Left ventricle myocardium superior (tissue), 1 donor: ENCODE data around the gene CHCHD6. TPM values are rescaled to one million over a fixed set of nuclear protein-coding genes. Genes with fewer than 3 reads are reported as not detected.
"Not testable (repeated sequence)": the region's sequence is repeated elsewhere in the genome, so short reads cannot be mapped to it uniquely, and the experiment has no call there.

ENCODE experiments used
- ATAC-seq: fragments of 200-7000 bp; cut with Tn5 transposase; one replicate; pipeline ENCODE4 v1.9.1; 2020; ENCODE audit warnings: mild to moderate bottlenecking, moderate library complexity
- DNase-seq: peaks from one replicate; pipeline ENCODE4 v3.0.0-alpha.2; 2020
- intact Hi-C: fragments of 100-400 bp; cut with micrococcal nuclease; formaldehyde crosslinking; loops from one replicate; pipeline ENCODE4 v1.11.0; 2022
- total RNA-seq: library from RNA; stranded (reverse); fragmentation: NEBNext Ultra II Directional; extraction: Animal tissue kit (Norgen Biotek cat#: 25700); gene quantifications from one replicate; pipeline ENCODE4 v1.2.1, GENCODE V29; 2021
- donor health status: DM: no; HTN: yes; CAD: no; lungs with severe emphysema.

The CHCHD6 gene
- total RNA-seq, 1 donor from 2014 or later, result 10.1 TPM

DNA sequence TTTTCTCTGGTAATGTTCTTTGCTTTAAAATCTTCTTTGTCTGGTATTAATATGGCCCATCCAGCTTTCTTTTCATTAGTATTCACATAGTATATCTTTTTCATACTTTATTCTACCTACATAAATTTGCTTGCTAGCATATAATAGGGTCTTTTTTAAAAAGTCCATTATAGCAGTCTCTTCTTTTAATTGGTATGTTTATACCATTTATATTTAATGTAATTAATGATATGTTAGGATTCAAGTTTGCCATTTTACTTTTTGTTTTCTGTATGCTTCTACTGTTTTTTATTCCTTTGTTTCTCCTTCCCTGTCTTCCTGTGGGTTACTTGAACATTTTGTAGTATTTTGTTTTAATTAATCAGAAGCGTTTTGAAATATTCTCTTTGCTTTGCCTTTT, 89.0 kb downstream of the CHCHD6 start:
- intact Hi-C loops, result no loop called here
- DNase-seq (no peak), ATAC-seq (no peak)

DNA sequence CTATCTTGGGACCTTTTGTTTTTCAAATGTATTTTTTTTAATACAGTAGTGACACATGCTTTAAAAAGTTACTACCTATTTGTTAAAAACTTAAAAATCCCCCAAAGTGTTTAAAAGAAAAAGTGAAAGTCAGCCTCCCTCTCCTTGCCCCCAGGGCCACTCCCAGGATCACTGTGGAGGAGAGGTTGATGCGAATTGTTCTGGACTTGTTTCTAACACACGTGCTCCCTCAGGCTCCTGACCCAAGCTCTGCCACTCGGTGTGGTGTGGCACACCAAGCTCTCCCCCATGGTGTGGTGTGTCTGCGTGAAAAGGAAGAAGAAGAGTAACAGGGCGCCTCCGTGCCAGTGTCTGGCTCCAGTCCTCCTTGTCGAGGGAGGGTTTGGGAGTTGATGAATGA, 93.5 kb downstream of the CHCHD6 start:
- no peak for DNase-seq
- ATAC-seq, result no peak
- intact Hi-C loops, result no loop called here

DNA sequence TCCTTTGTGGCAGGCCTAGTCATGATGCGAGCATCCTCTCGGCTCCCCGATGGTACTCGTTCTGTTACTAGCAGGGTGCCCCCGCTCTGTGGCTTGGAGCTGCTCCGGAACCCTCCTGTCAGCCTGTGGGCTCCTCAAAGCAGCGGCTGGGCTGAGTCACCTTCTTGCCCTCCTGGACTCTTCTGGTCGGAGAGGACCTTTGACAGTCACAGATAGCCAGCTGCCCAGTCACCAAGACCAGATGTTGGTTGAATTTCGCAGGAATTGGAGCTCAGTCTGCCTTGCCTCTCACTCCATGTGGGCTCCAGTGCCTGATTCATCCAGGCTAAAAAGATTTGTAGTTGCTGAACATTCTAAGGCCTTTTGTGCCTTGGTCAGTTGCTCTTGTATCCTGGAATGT, 94.5 kb downstream of the CHCHD6 start:
- ATAC-seq (no peak), DNase-seq (no peak)
- intact Hi-C loops, result no loop called here

DNA sequence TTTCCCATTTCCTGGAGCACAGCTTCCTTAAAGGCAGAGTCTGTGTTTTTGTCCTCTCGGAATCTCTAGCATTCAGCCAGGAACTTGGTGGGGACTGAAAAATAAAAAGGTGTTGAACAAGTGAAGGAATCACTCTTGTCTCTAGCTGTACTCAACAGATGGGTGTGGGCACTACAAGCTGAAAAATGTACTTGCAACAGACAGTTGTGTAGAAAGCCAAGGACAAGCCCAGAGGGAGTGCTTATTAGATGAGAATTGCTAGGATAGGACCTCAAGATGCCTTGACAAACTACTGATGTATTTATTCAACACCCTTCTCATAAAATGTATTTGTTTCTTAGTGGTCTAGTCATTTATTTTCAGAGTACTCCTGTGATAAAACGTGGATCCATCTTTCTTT, 95.1 kb downstream of the CHCHD6 start:
- intact Hi-C loops, result no loop called here
- DNase-seq, result no peak
- ATAC-seq, result no peak

- ATAC-seq, intact Hi-C loops, DNase-seq: not testable (repeated sequence)
Observed at GRCh38 chr3:126801312-126801711, 97.3 kb downstream of the CHCHD6 start.

- intact Hi-C loops, result no loop called here
- no peak for ATAC-seq
Observed at GRCh38 chr3:126807795-126808194, 103.8 kb downstream of the CHCHD6 start.

DNA sequence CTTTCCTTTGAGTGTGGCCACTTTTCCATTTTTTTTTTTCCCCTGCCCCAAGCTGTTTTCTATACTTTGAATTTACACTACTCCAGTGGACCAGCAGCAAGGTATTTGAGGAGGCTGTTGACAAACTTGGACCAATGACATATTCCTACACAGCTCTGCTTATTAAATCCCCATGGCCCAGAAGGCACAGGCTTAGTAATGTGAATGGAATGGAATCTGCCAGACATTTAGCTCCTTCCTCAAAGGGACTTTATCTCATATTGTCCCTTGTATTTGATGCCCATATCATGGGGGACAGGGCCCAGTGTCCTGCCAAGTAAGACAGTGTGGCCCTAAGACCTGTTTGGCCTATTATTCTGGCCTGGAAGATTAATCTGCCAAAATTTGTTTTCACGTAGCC, 107.5 kb downstream of the CHCHD6 start:
- DNase-seq, result no peak
- peak; percentile 92 for ATAC-seq

More at GRCh38 chr3:126807795-126808194, 103.8 kb downstream of the CHCHD6 start:
- no peak for DNase-seq

DNA sequence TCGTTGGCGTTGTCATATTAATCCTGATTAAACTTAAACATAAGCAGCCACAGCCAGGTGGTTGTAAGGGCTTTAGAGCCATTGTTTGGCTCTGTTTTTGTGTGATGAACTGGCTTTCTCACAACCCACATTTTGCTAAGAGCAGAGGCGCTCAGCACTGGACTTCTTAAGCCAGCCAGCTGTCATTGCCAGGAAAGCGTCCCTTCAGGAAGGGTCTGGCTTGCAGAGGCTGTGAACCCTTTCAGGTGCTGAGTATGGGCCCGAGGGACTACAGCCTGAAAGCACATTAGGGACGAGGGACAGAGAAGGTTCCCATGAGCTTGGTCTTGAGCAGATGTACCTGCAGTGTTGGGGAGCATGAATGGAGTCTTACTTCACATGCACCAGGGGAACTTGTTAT, 112.3 kb downstream of the CHCHD6 start:
- intact Hi-C loops, result no loop called here
- no peak for DNase-seq
- ATAC-seq, result no peak

More for the DNA sequence above, 107.5 kb downstream of the CHCHD6 start:
- intact Hi-C loops, result no loop called here

DNA sequence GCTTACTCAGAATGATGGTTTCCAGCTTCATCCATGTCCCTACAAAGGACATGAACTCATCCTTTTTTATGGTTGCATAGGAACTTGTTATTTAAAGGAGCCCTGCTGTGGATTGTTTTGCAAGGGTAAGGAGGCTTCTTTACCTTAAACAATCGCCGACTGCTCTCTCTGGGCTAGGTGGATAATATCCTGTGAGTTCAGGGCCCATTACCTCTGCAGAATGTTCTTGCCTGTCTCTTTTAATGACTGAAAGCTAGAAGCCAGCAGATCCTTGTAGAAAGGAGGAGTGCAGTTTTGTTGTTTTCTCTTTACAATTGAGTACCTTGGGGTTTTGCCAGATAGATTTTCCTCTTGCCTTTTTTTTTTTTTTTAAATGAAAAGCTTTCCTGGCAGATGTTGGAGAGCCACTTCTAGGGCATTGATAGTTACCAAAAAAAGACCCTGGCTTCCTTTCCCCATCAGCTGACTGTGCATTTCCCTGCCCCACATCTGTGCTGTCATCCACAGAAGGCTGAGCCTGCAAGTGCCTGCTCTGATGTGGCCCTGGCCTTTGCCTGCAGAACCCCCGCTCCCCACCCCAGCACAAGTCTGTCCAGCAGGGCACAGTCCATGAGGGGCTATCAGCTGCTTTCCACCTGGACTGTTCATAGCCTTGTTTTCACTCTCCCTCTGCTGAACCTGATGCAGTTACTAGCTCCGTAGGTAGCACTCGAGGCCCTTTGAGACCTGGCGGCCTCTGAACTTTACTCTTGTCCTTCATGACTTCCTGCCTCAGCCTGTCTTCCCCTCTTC, 113.1 kb downstream of the CHCHD6 start:
- ATAC-seq, result peak; percentile 86

DNA sequence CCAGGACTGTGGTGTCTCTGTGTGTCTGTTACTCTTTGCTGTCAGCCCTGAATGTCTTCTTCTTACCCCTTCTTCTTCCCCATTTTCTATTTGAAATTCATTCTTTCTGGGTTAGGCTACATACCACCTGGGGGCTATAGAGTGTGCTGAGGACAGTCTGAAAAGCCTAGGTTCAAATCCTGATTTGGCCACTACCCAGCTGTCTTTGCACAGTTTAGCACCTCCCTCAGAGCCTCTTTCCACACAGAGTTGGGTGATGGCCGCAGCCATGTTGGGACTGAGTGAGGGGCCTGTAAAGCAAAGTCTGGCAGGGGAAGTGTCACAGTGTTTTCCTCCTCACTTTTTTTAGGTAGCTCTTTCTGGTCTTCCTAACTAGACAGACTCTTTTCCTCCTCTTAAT, 113.7 kb downstream of the CHCHD6 start:
- ATAC-seq, result peak; percentile 35

More for the DNA sequence above, 113.1 kb downstream of the CHCHD6 start:
- intact Hi-C loops, result no loop called here
- peak; percentile 38 for DNase-seq

DNA sequence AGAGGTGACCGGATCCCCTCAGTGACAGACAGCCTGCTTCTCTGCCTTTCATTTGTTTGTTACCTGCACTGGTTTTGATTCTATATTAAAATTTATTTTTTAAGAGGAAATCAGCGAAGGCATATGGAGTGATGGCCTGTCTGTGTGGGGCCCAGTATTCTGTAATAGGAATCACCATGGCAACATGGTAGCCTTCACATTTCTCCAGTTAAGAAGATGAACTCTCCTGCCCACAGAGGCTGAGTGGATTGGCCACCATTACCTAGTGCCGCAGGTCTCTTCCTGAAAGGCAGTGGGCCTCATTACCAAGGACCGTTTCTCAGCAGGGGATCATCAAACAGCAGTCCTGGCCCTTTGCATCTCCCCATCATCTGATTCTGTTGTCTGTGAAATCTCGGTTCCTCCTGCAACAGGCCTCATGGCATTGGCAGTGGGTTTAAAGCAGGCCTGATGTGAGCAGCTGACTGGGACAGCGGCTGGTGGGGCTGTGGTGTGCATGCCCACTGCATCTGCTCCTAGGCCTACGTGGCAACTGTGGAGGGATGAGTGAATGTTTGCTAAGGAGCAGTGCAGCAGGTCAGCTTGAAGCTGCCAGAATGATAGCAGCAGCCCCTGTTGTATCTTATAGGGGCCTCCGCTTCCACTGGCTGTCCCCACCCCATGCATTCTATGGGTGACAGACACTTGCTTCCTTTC, 114.5 kb downstream of the CHCHD6 start:
- DNase-seq (no peak), ATAC-seq (no peak)
- intact Hi-C loops, result no loop called here

More for the DNA sequence above, 113.7 kb downstream of the CHCHD6 start:
- intact Hi-C loops, result no loop called here
- DNase-seq, result no peak

DNA sequence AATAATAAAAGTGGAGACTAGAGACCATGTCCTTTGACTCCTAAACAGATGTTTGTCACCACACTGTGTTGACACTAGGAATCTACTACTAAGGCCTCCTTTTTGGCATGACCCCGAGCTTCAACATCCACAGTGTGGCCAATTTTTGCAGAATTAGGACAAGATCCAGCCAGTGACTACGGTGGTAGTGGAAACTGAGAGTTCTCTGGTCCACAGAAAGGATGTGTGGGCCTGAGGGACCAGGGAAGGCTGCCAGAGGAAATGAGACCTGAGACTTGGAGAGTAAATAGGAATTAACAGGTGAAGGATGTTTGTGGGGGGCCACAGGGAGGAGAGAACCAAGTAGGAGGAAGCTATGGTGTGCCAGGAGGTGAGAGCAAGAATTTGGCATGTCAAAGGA, 122.7 kb downstream of the CHCHD6 start:
- intact Hi-C loops, result no loop called here
- DNase-seq (peak; percentile 54), ATAC-seq (peak; percentile 69)

DNA sequence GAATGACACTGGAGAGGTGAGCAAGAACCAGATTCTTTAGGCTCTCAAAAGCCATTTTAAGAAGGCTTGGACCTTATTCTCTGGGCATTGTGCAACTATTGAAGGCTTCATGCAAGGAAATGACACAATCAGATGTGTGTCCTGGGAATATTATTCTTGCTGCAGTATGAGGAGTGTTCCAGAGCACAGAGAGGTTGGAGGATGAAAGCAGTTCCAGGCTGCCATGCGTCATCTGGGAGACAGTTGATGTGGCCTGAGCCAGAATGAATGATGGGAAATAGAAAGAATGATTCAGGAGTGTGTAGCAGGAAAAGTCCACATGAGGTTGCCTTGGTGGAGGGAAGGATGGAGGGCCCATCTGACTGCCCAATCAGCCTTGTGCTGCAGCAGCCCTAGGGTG, 123.1 kb downstream of the CHCHD6 start:
- peak; percentile 94 for ATAC-seq
- peak; percentile 65 for DNase-seq
- intact Hi-C loops, result no loop called here

- ATAC-seq (peak; percentile 81), DNase-seq (peak; percentile 77)
- intact Hi-C loops, result no loop called here
Observed at GRCh38 chr3:126828306-126828705, 124.3 kb downstream of the CHCHD6 start.

- DNase-seq (no peak), ATAC-seq (no peak)
- intact Hi-C loops, result no loop called here
Observed at GRCh38 chr3:126832933-126833332, 128.9 kb downstream of the CHCHD6 start.

GRCh38 chr3:126834596-126835471, 130.8 kb downstream of the CHCHD6 start:
- ATAC-seq, result no peak
- intact Hi-C loops, result no loop called here
- no peak for DNase-seq

DNA sequence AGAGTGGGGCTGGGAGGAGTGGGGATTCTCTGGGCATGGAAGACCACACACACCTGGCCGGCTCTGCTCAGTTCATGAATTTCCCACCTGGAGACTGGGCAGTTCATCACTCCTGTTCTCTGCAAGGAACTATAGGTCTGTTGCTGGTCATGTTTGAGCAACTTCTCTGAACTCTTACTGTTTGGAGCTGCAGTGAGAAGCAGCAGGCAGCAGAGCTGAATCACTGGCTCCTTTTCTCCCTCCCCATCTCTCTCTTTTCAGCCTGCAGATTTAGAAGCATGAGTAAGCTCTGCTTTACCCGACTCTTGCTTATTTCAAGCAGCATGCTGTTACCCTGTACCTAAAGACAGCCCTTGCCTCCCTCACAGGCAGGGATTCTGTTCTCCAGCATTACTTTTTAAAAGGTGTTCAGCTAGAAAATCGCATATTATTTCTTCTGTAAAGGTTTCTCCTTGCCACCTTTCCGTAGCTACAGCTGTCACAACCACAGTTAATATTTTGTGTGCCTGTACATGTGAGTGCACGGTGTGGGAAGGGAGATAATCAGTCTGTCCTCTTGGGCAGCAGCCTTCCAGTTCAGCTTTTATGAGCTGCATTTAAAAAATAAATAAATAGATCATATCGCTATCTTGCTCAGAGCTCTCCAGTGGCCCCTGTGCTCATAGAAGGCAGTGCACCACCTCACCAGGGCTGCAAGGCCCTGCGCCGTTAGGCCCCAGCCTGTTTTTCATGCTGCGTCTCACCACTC, 131.6 kb downstream of the CHCHD6 start:
- intact Hi-C loops, result no loop called here
- DNase-seq (no peak), ATAC-seq (peak; percentile 25)

DNA sequence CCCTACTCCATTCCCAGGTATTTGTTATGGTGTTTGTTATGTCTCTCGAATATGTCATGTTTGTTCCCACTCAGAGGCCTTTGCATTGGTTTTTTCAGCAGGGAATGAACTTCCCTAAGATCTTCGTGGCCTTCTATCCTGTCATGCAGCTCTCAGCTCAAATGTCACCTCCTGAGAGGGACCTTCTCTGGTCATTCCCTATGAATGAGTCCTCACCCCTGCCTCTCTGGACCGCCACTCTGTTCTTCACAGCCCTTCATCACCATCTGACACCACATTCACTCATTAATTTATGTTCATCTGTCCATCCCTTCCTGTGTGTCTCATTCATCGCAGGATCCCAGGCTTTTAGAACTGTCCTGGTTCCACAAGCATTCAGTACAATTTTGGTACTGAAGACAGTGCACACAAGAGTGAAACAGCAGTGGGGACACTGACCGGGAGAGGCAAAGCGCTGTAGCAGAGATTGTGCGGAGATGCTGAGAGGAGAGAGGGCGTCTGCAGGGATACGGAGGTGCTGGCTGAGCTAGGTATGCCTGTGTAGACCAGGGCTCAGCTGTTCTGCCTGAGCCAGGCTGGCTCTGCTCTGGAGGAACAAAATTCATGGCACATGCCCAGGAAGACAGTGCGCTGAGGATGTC, 132.3 kb downstream of the CHCHD6 start:
- DNase-seq (no peak), ATAC-seq (no peak)
- intact Hi-C loops, result no loop called here

- DNase-seq, result no peak
- intact Hi-C loops, result no loop called here
Observed at GRCh38 chr3:126837773-126838172, 133.7 kb downstream of the CHCHD6 start.

More at GRCh38 chr3:126837773-126838172, 133.7 kb downstream of the CHCHD6 start:
- no peak for ATAC-seq
